GM12878 (cell line): ENCODE measurements around the gene SNX13.

ENCODE experiments used
- SMC3 ChIP-seq: IDR thresholded peaks from 2 replicates; pipeline ENCODE4 v1.6.1; 2011; ENCODE audit warnings: low read length, improper control_type of control experiment, borderline replicate concordance
- YY1 ChIP-seq: IDR thresholded peaks from 2 replicates; pipeline ENCODE4 v1.6.1; 2011; ENCODE audit warnings: low read depth, mild to moderate bottlenecking, low read length
- TF ChIP-seq, protein P1 (sequence below): fragments of 450-650 bp; formaldehyde crosslinking; IDR thresholded peaks from 2 replicates; pipeline ENCODE4 v1.5.0; 2022; ENCODE audit warnings: mild to moderate bottlenecking, missing genetic modification characterization

DNA sequence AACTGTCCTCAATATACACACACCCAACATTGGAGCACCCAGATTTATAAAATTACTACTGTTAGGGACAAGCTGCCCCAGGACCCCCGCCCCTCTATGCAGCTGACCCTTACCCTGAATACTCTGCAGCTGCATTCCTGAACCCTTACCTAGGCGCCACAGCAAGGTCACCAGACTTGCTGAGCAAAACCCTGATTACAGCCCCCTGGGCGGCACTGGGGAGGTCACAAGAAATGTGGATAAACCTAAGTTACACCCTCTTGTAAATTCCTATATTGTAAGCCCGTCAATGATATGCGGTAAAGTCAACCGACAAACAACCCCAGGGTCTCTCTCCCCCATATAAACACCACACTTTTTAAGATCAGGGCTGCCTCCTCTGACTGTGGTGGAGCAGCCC, 25.1 kb downstream of the SNX13 start:
- TF ChIP-seq SMC3 (no peak), YY1 (no peak)
- TF ChIP-seq, protein P1, sequence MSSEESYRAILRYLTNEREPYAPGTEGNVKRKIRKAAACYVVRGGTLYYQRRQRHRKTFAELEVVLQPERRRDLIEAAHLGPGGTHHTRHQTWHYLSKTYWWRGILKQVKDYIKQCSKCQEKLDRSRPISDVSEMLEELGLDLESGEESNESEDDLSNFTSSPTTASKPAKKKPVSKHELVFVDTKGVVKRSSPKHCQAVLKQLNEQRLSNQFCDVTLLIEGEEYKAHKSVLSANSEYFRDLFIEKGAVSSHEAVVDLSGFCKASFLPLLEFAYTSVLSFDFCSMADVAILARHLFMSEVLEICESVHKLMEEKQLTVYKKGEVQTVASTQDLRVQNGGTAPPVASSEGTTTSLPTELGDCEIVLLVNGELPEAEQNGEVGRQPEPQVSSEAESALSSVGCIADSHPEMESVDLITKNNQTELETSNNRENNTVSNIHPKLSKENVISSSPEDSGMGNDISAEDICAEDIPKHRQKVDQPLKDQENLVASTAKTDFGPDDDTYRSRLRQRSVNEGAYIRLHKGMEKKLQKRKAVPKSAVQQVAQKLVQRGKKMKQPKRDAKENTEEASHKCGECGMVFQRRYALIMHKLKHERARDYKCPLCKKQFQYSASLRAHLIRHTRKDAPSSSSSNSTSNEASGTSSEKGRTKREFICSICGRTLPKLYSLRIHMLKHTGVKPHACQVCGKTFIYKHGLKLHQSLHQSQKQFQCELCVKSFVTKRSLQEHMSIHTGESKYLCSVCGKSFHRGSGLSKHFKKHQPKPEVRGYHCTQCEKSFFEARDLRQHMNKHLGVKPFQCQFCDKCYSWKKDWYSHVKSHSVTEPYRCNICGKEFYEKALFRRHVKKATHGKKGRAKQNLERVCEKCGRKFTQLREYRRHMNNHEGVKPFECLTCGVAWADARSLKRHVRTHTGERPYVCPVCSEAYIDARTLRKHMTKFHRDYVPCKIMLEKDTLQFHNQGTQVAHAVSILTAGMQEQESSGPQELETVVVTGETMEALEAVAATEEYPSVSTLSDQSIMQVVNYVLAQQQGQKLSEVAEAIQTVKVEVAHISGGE: no peak
